ENCODE measurements around the gene SEL1L3.

DNA sequence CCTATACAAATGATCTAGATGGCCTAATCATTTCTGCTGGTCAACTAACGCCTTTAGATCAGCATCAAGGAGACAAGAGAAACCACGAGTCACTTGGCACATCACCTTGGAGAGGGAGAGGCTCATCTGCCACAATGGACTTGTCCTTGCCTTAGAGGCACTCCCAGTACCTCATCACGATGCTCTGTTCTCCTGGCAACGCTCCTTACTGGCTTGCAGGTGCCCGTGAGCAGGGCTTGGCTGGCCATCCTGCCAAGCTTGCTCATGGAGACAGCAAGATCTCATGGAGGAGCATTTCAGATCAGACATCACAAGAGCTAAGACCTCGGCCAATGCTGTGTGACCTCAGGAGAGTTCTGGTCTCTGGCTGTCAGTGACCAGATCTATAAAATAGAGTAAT, 48.6 kb upstream of the SEL1L3 start:
- TF ChIP-seq, protein P1, sequence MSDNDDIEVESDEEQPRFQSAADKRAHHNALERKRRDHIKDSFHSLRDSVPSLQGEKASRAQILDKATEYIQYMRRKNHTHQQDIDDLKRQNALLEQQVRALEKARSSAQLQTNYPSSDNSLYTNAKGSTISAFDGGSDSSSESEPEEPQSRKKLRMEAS (IDR thresholded peaks at IDR 0.05) = no peak
- TF ChIP-seq ZNF205 (CRISPR knock-in tag; IDR thresholded peaks at IDR 0.05) = no peak
- TF ChIP-seq, protein P2, sequence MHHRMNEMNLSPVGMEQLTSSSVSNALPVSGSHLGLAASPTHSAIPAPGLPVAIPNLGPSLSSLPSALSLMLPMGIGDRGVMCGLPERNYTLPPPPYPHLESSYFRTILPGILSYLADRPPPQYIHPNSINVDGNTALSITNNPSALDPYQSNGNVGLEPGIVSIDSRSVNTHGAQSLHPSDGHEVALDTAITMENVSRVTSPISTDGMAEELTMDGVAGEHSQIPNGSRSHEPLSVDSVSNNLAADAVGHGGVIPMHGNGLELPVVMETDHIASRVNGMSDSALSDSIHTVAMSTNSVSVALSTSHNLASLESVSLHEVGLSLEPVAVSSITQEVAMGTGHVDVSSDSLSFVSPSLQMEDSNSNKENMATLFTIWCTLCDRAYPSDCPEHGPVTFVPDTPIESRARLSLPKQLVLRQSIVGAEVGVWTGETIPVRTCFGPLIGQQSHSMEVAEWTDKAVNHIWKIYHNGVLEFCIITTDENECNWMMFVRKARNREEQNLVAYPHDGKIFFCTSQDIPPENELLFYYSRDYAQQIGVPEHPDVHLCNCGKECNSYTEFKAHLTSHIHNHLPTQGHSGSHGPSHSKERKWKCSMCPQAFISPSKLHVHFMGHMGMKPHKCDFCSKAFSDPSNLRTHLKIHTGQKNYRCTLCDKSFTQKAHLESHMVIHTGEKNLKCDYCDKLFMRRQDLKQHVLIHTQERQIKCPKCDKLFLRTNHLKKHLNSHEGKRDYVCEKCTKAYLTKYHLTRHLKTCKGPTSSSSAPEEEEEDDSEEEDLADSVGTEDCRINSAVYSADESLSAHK (CRISPR knock-in tag; IDR thresholded peaks at IDR 0.05; ENCODE audit: borderline replicate concordance) = no peak
- TF ChIP-seq YY1 (IDR thresholded peaks at IDR 0.05; ENCODE audit: insufficient read depth, insufficient replicate concordance, low read depth, low read length) = no peak
- TF ChIP-seq CHD2 (IDR thresholded peaks at IDR 0.05; ENCODE audit: low read depth, low read length) = no peak
- TF ChIP-seq POLR2A (IDR thresholded peaks at IDR 0.05; ENCODE audit: insufficient read depth in 1 of 2, low read depth in 2 of 2, low read length in 2 of 2) = no peak
- TF ChIP-seq CREM (IDR thresholded peaks at IDR 0.05) = no peak
- no peak for TF ChIP-seq CREM (CRISPR knock-in tag; IDR thresholded peaks at IDR 0.05)
- TF ChIP-seq ZNF777 (CRISPR knock-in tag; IDR thresholded peaks at IDR 0.05) = no peak

Measured in HepG2 (cell line).